ENCODE data around the gene ADGRL2. TPM values are rescaled to one million over a fixed set of nuclear protein-coding genes. Genes with fewer than 3 reads are reported as not detected.
A peak's percentile ranks its signal among the peaks of the same experiment; 100 is the strongest.

ADGRL2 gene
- total RNA-seq, 1 donor from 2014 or later, result 25.1 TPM

GRCh38 chr1:81820765-81821164 is 20.0 kb downstream of the ADGRL2 start:
- H3K27me3 ChIP-seq (ENCODE audit: control insufficient read depth, insufficient read depth, low read length), result no peaks in the 10 kb centered on the region
- no peaks in the 10 kb centered on the region for H3K36me3 ChIP-seq (ENCODE audit: control insufficient read depth, insufficient read depth, low read length)
- DNase-seq (ENCODE audit: low read depth), result no peak
- no peak for TF ChIP-seq CTCF (IDR thresholded peaks at IDR 0.05; ENCODE audit: insufficient read depth, low read length, poor library complexity, severe bottlenecking)
- H3K4me3 ChIP-seq (ENCODE audit: low read depth, low read length), result no peak overlapping the region

- Histone ChIP-seq H3K4me3 (ENCODE audit: low read depth, low read length) (no peak overlapping the region), H3K27me3 (ENCODE audit: control insufficient read depth, insufficient read depth, low read length) (no peaks in the 10 kb centered on the region), H3K36me3 (ENCODE audit: control insufficient read depth, insufficient read depth, low read length) (no peaks in the 10 kb centered on the region)
- TF ChIP-seq CTCF (IDR thresholded peaks at IDR 0.05; ENCODE audit: insufficient read depth, low read length, poor library complexity, severe bottlenecking), result no peak
- no peak for DNase-seq (ENCODE audit: low read depth)
Observed at GRCh38 chr1:81823082-81823481, 22.3 kb downstream of the ADGRL2 start.

- no peak for DNase-seq (ENCODE audit: low read depth)
- Histone ChIP-seq H3K4me3 (ENCODE audit: low read depth, low read length) (no peak overlapping the region), H3K36me3 (ENCODE audit: control insufficient read depth, insufficient read depth, low read length) (no peaks in the 10 kb centered on the region), H3K27me3 (ENCODE audit: control insufficient read depth, insufficient read depth, low read length) (no peaks in the 10 kb centered on the region)
- no peak for TF ChIP-seq CTCF (IDR thresholded peaks at IDR 0.05; ENCODE audit: insufficient read depth, low read length, poor library complexity, severe bottlenecking)
Observed at GRCh38 chr1:81824759-81825158, 24.0 kb downstream of the ADGRL2 start.

- no peaks in the 10 kb centered on the region for H3K27me3 ChIP-seq (ENCODE audit: control insufficient read depth, insufficient read depth, low read length)
- DNase-seq (ENCODE audit: low read depth), result no peak
- H3K36me3 ChIP-seq (ENCODE audit: control insufficient read depth, insufficient read depth, low read length), result no peaks in the 10 kb centered on the region
- no peak overlapping the region for H3K4me3 ChIP-seq (ENCODE audit: low read depth, low read length)
- no peak for TF ChIP-seq CTCF (IDR thresholded peaks at IDR 0.05; ENCODE audit: insufficient read depth, low read length, poor library complexity, severe bottlenecking)
Observed at GRCh38 chr1:81827942-81828341, 27.2 kb downstream of the ADGRL2 start.

GRCh38 chr1:81832573-81832972 is 31.8 kb downstream of the ADGRL2 start:
- no peak for TF ChIP-seq CTCF (IDR thresholded peaks at IDR 0.05; ENCODE audit: insufficient read depth, low read length, poor library complexity, severe bottlenecking)
- no peaks in the 10 kb centered on the region for H3K27me3 ChIP-seq (ENCODE audit: control insufficient read depth, insufficient read depth, low read length)
- peak; percentile 57 for DNase-seq (ENCODE audit: low read depth)
- H3K36me3 ChIP-seq (ENCODE audit: control insufficient read depth, insufficient read depth, low read length), result no peaks in the 10 kb centered on the region
- no peak overlapping the region for H3K4me3 ChIP-seq (ENCODE audit: low read depth, low read length)

- Histone ChIP-seq H3K4me3 (ENCODE audit: low read depth, low read length) (no peak overlapping the region), H3K36me3 (ENCODE audit: control insufficient read depth, insufficient read depth, low read length) (no peaks in the 10 kb centered on the region), H3K27me3 (ENCODE audit: control insufficient read depth, insufficient read depth, low read length) (no peaks in the 10 kb centered on the region)
- TF ChIP-seq CTCF (IDR thresholded peaks at IDR 0.05; ENCODE audit: insufficient read depth, low read length, poor library complexity, severe bottlenecking), result no peak
- no peak for DNase-seq (ENCODE audit: low read depth)
Observed at GRCh38 chr1:81833722-81834121, 33.0 kb downstream of the ADGRL2 start.
